Activated naive CD4-positive, alpha-beta T cell treated with Interleukin-2 at 50 U/mL for 16 hours (primary cell): ENCODE measurements around the gene SDK2.
A peak's percentile ranks its signal among the peaks of the same experiment; 100 is the strongest.

ENCODE experiments used
- DNase-seq: peaks from one replicate; pipeline ENCODE4 v3.0.0-alpha.2; 2020

SDK2 gene

DNA sequence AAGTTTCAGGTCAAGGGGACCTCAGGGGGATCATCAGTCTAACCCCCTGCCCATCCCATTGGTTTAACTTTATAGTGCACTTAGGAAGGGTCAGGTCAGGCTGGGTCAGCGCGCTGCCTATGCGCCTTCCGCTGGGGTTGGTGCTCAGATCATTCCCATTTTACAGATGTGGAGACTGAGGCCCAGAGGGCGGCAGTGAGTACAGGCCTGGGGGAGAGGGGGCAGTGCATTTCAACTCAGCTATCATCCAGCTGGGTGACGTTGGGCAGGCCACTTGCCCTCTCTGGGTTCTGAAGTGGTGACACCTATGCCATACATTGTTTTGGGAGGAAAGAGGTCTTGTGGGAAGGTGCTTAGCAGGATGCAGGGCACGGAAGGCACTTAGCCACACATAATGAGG is 204.6 kb downstream of the SDK2 start:
- no peak for DNase-seq

DNA sequence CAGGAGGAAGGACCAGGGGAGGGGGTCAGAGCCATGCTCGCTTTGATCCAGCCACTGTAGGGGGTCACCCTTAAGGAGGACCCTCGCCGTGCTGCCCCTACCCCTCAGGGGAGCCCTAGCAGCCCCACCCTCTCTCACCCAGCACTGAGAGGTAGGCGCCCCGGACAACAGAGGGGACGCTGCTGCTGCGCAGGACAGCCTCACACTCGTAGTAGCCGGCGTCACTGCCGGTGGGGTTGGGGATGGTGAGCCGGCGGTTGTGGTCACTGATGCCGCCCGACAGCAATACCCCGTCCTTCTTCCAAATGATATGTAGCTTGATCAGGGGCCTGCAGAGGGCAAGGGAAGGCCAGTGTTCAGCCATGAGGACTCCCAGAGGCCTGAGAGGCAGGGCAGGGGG is 206.4 kb downstream of the SDK2 start:
- no peak for DNase-seq

DNA sequence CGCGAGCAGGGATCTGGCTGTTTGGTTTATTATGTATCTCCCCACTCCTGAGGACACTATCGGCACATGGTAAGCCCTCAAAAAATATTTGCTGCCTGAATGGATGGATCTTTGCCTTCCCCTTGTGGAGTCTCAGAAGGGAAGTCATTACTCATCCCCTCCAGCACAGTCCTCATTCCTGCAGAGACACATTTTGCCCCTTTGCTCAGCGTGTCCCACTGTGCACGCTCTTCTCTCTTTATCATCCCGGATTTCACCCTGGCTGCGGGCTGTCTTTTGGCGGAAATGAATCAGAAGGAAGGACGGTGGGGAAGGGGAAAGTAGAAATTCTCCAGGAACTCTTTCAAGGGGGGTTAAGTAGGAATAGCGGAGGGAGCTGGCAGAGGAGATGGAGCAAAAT is 207.3 kb downstream of the SDK2 start:
- DNase-seq, result no peak

DNA sequence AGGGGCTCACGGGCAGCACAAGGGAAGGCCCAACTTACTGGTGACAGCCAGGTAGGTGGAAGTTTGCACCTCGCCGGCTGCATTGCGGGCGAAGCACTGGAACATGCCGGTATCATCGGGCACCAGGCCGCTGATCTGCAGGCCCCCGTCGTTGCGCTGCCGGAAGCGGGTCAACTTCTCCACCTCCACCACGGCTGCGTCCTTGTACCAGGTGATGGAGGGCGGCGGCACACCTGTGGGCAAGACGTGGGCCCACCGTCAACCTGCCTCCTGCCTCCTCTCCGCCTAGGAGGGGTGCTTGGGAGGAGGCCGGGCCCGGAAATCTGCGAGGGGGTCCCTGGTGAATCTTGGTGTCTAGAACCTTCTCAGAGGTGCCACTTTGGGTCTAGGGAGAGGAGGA is 208.8 kb downstream of the SDK2 start:
- DNase-seq, result no peak

DNA sequence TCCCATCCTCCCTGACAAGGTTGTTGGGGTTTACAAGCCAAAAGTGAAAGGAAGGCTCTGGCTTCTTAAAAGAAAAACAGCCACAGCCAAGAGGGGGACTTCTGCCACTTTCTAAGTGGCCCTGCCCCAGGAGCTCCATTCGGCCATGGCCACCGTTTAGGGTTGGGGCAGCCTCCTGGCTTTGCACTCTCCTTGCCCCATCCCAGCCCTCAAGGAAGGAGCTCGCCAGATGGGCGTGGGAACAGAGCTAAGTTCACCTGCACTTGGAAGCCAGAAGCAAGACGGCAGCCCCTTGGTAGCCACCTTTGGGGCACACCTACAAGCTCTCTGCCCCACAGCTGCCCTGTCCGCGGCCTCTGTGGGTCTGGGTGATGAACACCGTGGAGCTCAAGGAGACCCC is 210.1 kb downstream of the SDK2 start:
- no peak for DNase-seq

DNA sequence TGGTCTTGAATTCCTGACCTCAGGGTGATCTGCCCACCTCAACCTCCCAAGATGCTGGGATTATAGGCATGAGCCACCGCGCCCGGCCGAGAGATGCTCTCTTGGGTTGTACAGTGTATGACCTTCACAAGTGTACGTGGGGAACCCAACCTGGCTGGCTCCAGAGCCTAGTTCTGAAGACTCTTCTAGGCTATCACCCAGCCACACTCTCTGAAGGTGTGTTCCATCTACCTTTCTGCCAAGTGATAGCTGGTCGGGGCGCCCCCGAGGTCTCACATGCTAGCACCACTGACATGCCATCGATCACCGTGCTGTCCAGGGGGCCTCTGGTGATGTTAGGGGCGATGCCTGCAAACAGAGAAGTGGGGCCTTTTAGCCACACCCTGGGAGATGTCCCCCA is 210.7 kb downstream of the SDK2 start:
- DNase-seq, result no peak

DNA sequence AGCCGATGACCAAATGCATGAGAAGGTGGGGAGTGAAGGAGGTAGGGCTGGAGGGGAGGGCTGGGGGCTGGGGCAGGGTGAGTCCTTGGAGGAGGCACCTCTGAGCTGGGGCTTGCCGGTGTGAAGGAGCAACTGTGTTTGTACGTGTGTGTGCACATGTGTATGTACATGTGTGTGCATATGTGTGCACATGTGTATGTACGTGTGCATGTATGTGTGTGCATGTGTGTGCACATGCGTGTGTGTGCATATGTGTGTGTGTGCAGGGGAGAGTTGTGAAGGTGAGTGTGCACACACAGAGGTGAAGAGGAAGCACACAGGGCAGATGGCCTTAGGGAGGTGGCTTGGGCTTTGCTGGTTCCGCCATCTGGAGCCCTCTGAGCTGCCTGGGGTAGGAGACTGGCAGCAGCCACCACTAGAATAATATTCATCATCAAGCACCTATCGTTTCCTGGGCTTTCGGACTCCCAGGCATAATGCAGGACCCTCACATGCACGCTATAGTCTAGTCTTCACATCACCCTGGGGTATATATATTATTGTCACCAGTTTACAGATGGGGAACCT is 211.5 kb downstream of the SDK2 start:
- no peak for DNase-seq

DNA sequence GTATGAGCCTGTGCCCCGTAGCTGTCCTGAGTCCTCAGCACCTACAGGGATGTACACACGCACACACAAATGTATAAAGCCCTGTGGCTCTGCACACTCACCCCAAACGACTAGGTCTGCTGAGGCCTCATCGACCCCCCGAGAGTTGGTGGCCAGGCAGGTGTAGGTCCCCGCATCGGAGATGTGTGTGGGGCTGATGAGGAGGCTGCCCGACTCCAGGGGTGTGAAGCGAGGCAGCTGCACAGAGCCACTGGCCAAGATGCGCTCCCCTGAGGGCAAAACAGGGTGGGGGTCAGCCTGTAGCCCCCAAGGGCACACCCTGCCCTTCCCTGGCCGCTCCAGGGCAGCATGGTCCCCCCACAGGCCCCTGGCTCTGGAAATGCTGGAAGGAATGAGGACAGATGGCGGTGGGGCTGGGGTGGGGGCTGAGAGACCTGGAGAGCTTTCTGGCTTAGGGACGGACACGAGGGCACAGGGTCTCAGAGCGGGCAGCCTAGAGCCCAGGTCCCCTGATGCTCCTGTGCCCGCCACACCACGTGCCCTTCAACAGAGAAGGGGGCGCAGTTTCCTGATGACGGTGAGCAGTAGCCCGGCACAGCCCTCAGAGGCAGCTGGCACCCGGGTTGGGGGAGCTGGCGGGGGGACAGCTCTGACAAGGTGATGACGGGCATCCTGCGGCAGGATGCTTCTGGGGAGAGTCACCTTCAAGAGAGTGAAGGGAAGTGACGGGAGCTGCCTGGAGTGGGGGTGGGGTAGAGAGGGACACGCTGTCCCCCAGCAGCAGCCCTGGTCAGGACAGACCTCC is 212.6 kb downstream of the SDK2 start:
- no peak for DNase-seq

DNA sequence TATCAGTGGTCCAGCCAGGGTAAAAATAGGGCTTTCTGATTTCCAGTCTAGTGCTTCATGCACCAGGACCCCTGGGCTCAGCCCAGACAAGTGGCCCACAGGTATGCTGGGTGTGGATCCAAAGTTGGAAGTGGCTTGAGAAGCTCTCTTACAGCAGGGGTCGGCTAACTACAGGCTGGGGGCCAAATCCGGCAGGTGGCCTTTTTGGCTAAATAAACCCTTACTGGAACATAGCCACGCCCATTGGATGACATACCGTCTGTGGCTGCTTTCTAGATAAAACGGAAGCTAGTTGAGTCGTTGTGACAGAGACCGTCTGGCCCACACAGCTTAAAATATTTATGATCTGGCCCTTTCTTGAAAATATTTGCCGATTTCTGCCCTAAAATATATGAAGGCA is 213.4 kb downstream of the SDK2 start:
- DNase-seq, result no peak

DNA sequence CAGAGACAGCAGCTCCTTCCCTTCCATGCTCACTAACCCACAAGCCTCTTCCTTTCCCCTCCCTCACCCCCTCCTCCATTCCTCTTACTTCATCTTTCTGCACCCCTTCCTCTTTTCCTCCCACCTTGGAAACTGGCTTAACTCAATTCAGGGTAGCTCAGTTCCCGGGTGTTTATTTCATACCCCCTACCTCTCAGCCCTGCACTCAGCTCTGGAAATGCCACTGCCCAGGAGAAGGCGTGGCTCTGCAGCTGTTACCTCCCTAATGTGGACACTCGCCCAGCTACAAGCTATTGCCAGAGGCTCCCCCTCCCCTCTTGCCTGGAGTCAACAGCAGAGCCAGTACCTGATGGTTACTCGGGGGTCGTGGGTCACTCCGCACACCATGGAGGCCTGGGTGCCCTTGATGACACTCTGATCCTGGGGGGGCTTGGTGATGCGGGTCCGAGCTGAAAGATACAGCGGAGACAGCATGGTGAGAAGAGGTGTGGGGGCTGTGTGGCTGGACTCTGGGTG is 214.0 kb downstream of the SDK2 start:
- DNase-seq, result no peak

DNA sequence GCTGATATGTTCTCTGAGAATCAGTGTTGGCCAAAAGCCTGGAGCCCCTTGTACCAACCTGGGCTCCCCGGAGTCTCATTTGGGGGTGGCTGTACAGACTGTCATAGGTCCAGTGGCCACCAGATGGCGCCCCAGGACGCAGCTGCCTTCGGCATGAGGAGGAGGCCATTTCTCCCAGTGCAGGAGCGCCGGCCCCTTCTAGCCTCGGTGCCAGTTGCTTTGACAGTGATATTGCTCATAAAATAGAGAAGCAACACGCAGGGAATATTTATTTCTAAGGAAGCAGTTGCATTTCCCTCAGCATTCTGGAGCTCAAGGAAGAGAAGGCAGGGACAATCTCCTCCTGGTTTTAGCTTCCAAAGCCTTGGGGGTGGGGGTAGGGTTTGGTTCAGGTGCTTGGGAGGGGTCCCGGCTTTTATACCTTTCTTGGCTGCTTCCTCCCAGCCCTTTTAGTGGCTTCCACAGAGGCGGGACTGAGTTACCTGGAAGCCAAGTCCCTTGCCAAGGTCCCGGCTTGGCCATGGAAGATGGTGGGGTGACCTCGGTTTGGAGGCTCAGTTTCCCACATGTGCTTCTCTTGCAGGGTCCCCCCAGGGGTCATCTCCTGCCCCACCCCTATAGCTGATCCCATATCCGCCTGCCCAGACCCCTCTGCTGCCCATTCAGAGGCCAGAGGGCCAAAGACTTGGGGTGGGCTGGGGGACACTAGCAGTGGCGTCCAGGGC is 214.6 kb downstream of the SDK2 start:
- DNase-seq, result peak; percentile 85

DNA sequence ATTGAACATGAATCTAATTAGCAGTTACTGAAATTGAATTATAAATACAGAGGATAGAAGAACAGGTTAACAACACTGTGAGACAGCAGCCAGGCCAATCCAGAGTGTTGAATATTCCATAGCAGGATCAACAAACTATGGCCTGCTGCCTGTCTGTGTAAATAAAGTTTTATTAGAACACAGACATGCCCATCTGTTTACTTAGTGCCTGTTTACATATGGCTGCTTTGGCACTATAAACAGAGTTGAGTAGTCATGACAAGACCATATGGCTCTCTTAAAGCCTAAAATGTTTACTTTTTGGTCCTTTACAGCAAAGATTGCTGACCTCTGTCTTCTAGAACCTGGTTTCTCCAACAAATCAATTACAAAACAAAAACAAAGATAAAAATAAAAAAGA is 217.0 kb downstream of the SDK2 start:
- no peak for DNase-seq

DNA sequence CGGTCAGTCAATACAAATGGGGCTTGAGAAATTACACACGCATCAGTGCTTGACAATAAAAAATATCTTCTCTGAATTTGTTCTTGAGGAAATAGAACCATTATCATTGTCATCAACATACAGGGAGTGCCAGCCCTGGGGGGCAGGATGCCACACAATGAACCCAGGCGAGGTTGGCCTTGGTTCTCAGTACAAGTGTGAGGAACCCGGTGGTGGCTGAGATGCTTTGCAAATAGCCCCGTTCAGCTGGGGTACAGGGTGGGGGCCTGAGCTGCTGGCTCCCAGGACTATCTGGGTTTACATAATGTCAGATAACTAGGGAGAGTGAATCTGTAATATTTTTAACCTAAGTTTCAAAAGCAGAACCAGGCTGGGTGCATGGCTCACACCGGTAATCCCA is 219.7 kb downstream of the SDK2 start:
- DNase-seq, result no peak

DNA sequence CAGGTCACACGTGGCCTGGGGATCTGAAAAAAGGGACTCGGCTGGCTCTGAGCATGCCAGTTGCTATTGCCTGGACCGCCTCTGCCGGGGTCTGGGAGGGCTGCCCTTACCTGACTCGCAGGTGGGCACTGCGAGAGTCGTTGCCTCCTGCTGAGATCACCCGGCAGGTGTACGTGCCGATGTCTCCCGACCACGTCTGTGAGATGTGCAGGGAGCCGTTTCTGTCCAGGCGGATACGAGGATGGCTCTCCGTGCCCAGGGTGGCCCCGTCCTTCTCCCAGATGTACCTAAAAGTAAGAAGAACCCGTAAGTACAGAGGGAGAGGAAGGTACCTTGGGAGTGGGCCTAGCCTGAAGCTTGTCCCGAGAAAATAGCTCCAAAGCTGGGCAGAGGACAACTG is 220.4 kb downstream of the SDK2 start:
- DNase-seq, result no peak

DNA sequence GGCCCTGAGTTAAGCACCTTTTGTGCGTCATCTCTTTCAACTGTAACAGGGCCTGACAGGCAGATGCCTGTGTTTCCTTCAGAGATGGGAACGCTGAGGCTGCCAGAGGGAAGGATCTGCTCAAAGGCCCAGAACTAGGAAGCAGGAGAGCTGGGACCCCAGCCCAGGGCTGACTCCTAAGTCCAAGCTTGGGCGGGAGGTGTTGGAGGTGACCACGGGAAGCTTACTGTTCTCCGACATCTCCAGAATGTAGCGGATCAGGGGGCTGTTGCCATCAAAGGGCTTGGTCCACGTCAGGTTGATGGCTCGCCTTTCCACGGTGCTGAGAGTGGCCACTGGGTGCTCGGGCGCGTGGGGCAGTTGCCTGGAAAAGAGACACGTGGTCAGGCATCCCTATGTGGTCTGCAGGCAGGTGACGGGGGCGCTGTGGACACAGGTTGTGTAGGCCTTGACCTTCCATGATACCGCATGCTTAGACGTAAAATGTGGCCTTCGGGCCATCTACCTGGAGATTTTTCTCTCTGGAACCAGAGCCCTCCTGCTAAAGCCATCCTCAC is 221.0 kb downstream of the SDK2 start:
- no peak for DNase-seq

DNA sequence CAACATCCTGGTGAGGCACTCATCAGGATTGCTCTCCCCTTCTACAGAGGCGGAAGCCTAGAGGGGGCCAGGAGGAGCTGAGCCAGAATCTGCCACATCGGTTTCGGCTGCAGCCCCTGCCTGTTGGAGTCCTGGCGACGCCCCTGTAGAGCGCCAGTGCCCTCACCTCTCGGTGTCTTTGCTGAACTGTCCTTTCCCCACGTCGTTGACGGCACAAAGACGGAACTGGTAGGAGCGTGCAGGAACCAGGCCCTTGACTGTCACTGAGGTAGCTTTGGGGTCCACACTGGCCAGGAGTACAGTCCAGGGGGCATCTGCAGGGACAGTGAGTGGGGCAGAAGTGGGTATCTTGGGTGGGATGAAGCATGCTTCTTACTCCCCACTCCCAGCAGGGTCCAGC is 222.1 kb downstream of the SDK2 start:
- DNase-seq, result no peak

DNA sequence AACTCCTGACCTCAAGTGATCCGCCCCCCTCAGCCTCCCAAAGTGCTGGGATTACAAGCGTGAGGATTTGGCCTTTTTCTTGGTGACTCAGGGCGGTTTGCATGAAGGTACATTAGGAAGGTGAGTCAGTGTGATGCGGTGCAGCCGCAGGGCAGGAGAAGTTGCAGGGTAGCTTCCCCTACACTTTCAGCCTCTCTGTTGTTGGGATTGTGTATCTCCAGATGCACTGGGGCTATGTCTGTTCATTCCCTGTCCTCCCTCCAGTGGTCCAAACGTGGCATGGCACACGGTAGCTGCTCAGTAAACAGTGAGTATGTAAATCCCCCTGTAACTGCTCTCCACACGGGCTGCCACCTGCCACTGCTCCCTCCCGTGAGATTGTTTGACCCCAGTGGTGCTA is 223.3 kb downstream of the SDK2 start:
- DNase-seq, result no peak

DNA sequence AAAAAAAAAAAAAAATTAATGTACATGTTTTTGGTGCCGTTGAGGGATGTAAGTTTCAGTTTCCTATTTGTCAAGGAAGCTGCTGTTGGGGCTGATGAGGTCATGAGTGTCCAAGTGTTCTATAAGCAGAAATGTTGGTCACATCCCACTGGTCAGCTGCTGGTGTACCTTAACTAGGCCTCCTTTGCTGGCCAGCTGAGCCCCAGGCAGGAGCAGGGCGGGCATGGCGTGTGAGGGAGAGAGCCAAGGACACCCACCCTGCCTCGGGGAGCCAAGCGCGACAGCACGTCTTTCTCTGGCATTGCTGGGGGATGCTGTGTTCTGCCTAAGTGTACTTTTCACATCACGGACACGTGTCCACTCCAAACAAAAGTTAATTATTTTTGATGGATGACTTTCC is 224.4 kb downstream of the SDK2 start:
- DNase-seq, result no peak

DNA sequence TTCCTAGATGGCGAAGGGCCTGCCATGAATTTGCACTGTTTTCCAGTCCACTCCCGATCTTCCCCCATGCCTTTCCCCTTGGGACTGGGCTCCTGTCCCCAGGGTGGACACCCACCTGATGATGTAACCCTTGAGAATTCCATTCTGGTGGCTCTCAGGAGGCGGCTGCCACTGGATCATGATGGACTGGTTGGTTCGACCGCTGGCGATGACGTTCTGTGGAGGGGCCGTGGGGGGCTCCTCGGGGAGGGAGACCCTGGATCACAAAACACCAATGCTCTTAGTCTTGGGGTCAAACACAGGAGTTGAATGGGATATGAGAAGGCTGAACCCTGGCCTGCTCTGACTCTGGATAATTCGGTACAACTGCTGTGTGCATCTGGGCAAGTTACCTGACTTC is 225.2 kb downstream of the SDK2 start:
- no peak for DNase-seq

DNA sequence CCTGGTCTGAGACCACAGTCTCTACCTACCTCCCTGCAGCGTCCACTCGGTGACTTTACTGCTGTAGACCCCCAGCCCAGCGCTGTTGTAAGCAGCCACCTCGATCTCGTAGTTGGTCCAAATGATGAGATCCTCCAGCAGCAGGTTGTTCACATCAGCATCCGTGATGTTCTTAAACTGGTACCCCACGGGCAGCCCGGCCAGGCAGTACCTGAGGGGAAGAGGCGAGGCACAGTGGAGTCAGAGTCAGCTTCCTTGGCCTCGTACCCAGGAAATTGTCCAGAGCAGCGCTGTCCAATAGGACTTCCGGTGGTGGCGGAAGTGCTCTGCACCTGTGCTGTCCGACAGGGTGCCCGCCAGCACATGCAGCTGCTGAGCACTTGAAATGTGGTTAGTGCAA is 228.5 kb downstream of the SDK2 start:
- no peak for DNase-seq

DNA sequence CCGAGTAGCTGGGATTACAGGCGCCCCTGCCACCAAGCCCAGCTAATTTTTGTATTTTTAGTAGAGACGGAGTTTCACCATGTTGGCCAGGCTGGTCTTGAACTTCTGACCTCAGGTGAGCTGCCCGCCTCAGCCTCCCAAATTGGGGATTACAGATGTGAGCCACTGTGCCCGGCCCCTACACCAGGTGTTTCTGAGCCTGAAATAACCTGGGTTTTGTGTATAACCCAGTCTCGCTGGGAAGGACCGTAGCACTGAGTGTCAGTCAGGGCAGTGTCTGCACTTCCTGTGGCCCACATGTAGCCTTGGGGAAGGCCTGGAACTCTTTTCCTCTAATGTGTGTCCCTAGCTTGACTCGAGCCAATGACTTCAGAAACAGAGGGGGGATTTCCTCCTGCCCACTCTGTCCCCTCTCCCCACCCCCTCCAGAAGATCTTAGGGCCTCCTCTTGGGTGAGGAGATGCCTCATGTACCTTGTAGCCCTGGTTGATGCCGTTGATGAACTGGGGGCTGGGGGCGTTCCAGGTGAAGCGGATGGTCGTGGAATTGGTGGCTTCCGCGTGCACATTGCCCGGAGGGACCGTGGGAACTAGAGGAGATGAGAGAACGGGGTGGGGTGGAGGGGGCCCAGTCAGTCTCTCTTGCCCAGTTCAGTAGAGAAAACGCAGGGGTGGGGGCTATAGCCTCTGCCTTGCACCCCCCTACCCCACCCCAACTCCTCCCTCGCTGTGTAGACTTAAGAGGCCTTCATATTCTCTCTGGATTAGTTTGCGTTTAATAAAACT is 229.9 kb downstream of the SDK2 start:
- no peak for DNase-seq

DNA sequence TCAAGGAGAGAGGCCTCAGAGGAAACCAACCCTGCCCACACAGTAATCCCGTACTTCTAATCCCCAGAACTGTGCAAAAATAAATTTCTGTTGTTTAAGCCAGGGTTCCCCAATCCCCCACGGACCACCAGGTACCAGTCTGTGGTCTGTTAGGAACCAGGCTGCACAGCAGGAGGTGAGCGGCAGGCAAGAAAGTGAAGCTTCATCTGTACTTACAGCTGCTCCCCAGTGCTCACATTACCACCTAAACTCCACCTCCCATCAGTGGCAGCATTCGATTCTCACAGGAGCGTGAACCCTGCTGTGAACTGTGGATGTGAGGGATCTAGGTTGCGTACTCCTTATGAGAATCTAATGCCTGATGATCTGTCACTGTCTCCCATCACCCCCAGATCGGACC is 231.3 kb downstream of the SDK2 start:
- no peak for DNase-seq

DNA sequence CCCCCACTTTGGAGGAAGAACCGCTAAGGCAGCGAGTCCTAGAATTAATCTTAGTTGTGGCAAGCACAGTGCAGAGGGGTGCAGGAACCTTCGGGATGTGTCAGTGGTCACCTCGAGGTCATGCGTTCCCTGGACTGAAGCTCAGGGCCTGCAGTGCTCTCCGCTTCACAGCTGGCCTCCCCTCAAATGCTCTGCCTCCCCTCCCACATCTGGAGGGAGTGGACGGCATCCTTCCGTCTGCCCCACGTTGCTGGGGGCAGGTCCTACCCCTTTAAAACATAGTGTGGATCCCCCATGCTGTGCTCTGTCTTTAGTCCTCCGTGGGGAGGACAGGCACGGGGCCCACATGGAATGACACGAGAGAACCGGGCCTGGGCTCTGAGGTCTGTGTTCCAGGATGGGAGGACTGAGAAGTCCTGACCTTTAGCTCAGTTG is 232.9 kb downstream of the SDK2 start:
- no peak for DNase-seq
